T-helper 2 cell (primary cell): ENCODE measurements around the gene ADH1B.
"Not testable (repeated sequence)": the region's sequence is repeated elsewhere in the genome, so short reads cannot be mapped to it uniquely, and the experiment has no call there.

Source experiments
- DNase-seq, 5 experiments: peaks; one replicate each; pipeline versions ENCODE4 v3.0.0 to v3.0.0-alpha.2; 2012 to 2022

ADH1B gene

DNA sequence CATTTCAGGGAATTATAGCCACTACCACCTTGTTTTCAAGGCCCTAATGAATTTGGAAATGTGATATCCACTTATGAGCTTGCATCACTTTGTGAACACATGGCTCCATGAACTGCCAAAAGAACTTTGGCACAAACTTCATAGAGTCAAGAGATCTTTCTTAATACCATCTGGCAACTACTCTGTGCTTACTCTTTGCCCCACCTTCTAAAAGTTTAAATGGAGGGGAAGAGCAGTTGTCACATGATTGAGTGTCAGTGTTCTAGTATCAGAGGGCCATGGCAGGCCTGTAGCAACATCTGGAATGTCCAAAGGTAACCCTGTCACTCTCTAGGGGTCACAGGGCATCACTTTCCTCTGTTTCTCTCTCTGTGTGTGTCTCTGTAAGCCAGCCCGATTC is 2.6 kb upstream of the ADH1B start:
- DNase-seq: no peak

DNA sequence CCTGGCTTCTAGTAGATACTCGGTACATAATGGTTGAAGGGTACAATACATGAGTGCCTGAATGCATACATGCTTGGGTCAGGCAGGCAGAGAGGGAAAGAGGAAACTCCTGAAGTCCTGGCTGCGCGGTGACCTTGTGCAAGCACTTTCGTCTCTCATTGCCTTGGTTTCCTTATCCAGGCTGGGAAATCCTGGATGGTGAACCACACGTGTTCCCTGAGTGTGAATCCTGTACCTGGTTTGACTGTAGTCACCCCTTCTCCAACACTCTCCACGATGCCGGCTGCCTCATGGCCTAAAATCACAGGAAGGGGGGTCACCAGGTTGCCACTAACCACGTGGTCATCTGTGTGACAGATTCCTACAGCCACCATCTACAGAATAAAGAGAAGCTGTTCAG is 3.4 kb downstream of the ADH1B start:
- DNase-seq: not testable (repeated sequence)

DNA sequence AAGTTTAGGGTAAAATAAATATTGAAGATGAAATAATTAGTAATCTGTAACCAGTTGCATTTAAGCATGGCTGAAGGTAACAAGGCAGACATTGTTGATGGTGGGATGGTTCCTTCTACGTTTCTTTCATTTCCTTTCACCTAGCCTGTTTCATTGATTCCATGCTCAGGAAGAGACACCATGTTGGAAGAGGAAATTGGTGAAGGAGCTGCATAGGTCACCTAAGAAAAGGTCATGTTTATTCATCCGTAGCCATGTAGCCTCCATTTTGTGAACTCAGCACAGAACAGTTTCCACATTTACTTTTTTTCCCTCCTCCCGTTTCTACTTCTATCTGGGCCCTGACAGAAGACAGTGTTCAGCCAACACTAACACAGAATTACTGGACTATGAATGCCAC is 3.8 kb downstream of the ADH1B start:
- DNase-seq: no peak

DNA sequence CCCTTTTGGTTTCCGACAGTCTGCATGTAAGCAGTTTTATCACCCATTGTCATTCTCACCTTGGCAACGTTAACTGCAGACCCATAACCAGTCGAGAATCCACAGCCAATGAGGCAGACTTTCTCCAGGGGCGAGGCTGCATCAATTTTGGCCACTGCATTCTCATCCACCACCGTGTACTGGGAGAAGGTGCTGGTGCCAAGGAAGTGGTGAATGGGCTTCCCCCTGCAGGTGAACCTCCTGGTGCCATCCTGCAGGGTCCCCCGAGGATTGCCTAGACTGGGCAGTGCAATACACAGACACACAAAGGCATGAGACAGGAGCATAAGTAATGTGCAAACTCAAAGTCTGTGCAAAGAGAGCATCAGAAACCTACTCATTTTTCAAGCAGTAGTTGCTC is 5.4 kb downstream of the ADH1B start:
- no peak for DNase-seq

DNA sequence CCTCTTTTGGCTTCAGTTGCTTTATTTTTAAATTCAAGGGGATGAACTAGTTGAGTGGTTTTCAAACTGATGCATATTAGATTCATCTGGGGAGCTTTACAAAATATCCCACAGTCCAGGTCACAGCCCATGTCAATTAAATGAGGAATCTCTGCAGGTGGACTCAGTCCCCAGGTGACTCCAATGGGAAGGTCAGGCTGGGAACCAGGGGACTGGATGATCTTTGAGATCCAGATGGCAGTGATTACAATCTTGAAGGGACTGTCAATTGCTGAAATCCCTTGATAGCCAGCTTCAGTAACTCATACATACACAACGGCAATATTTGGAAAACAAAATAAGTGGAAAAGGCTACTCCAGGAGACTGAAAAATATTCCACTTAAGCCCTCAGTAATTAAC is 7.0 kb downstream of the ADH1B start:
- no peak for DNase-seq

DNA sequence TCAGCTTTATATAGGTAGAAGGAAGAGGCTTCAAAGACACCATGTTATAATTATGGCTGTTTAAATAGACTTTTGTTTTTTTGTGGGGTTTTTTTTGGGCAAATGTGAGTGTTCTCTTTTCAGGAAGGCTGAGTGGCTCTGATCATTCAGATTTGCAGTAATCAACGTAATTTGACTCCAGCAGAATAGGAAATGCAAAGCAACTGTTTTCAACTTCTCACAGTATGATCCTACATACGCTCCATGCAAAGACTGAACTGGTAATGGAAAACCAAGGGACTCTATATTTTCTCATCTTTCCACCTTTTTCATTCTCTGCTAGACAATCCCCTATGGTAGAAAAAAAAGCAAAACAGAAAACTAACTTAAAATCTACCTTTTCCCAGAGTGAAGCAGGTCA is 10.8 kb downstream of the ADH1B start:
- no peak for DNase-seq

DNA sequence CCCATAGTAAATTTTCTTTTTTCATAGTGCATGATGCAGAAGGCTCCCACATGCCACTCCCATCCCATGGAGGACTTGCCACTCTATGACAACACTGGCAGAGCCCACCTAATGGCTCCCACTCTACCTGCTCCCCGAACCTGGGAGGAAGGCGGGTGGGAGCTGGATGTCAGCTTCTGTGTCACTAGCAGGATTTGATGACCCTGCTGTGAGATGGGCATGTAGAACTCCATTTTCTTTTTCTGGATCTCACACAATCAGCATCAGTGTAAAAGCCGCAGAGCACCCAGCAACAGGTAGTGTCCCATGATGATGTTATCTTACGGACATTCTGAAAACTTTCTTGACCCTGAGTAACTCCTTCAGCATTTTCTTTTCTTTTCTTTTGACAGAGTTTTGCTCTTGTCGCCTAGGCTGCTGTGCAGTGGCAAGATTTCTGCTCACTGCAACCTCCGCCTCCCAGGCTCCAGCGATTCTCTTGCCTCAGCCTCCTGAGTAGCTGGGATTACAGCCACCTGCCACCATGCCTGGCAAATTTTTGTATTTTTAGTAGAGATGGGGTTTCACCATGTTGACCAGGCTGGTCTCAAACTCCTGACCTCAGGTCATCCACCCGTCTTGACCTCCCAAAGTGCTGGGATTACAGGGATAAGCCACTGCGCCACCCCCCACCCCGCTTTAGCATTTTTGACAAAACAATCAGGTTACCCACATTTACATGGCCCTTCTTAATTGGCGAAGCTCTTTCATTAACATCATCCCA is 15.4 kb downstream of the ADH1B start:
- no peak for DNase-seq

DNA sequence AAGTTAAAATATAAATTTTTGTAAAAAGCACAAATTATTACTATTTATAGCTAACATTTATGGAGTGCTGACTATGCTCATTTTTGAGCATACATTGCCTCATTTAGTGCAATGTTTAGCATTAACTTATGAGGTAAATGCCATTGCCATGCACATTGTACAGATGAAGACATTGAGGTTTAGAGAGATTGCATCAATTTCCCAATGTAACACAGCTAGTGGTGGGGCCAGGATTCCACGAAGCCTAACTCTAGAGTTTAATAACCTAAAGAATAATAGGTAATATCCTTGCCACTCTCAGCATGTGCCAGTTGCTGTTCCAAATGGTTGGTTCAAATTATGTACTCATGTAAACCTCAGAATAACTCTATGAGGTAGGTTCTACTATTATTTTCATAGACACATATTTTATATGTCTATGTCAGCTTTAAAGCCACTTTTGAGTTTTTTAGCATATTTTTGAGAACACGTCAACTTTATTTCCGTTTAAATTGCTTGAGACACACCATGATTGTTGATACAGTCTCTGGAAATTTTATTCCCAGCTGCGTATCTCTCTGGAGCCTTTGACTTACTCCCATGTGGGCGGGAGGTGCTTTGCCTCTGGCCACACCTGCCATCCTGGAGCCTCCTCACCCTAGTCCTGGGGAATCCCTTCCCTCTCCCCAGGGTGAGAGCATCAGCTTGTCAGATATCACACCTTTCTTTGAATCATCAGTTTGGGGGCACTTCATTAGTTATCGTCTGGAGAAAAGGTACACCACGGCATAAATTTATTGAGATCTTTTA is 19.6 kb downstream of the ADH1B start:
- no peak for DNase-seq

DNA sequence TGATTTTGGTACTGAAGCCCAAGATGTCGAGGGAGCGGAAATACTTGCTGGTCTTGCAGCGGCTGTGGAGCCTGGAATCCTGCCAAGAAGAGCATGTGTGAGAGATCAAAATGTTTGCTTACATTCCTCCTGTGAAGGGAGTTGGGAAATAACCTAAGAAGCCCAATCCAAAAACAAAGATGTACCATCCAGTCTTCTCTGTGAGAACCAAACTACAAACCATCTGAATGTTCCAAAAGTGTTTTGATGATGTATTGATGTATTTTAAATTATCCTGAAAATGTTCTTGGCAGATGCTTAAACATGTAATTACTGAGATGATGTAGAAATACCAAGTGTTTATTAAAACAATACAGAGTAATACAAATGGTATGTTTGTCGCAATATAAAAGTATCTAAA is 20.3 kb downstream of the ADH1B start:
- no peak for DNase-seq

DNA sequence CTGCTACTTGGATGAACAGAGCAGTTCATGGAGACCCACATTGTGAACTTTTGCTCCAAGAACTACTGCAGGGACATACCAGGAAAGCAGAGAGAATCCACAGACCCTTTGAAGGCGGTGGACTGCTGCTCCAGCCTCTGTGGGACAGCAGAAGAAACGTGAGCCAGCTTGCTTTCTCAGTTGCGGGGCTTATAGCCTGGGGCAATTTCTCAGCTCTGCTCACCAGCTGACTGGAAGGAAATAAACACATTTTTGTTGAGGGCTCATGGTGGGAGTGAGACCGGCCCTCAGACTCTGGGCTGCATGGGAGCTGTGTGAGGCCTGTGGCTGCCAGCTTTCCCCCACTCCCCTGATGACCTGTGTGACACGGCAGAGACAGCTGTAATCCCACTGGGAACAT is 27.8 kb downstream of the ADH1B start:
- DNase-seq: no peak

DNA sequence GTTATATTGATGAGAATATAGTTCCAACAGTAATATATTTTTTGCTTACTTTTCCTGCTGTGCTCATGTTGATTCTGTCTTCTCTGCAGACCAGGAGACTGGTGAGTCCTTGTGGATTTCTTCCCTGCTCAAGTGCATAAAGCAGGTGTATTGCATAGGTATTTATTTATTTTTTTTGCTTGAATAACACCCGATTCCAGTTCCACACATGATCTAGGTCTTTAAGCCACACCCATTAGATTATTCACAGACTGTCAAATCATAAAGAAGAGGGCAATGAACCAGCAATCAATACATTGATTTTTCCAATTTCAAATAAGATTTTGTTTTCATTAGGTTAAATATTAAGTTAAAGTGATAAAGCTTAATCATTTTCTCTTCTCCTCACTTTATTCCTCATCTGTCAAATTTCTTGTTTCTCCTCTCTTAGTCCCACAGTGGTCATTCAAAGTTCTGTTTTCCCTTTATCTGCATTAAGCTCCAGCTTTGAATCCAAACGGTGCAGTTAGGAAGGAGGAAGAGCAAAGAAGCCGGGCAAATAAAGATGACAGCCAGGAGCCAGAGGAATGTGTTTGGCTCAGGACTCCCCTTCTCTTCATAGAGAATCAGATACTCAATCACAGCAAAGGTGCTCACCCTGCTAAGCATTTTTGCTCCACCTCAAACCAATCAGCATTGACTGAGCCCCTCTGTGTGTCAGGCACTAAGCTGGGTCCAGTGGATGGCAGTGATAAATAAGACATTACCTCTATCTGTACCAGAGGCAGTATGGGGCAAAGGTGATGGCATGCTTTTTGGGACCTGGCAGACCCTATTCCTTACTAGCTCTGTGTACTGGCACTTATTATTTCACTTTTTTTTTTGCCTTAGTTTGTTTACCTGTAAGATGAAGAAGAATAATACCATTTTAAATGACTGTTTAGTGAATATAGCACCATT is 30.1 kb downstream of the ADH1B start, which contains the start of gene ADH1A:
Gene ADH1A (minus strand): TSS at position 138 of the 939 bp plus-strand sequence. CDS start 71 bp downstream, at position 67.
- DNase-seq: no peak

DNA sequence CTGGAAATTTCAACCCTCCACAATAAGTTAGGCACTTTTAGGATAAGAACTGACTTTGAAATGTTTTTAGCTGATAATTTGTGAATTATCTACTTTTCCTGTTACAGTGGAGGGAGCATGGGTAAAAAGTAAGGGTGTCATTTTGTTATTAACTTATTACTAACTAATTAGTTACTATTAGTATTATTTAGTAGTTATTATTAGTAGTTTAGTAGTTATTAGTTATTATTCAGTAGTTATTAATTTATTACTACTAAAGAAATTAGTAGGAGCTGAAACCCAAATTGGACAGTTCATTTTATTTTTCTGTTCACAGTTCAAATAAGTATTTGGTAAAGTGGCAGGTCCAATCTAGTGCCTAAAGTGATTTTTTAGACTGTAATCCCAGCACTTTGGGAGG is 35.8 kb downstream of the ADH1B start:
- DNase-seq: no peak

DNA sequence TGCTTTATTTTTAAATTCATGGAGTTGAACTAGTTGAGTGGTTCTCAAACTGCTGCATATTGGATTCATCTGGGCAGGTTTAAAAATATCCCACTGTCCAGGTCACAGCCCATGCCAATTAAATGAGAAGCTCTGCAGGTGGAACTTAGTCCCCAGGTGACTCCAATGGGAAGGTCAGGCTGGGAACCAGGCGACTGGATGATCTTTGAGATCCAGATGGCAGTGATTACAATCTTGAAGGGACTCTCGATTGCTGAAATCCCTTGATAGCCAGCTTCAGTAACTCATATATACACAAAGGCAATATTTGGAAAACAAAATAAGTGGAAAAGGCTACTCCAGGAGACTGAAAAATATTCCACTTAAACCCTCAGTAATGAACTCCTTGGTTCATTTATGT is 38.5 kb downstream of the ADH1B start:
- no peak for DNase-seq

DNA sequence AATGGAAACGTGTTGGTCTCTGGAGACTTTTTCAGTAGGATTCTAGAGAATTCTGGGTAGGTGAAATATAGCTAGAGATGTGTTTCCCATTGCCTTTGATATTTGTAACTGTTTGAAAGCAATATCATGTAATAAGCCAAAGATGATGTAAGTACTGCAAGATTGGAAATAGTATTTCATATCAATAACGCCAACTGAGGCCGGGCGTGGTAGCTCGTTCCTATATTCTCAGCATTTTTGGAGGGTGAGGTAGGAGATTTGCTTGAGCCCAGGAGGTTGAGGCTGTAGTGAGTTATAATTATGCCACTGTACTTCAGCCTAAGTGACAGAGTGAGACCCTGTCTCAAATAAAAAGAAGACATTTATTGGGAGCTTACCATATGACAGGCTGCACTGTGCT is 39.9 kb downstream of the ADH1B start:
- DNase-seq: no peak

DNA sequence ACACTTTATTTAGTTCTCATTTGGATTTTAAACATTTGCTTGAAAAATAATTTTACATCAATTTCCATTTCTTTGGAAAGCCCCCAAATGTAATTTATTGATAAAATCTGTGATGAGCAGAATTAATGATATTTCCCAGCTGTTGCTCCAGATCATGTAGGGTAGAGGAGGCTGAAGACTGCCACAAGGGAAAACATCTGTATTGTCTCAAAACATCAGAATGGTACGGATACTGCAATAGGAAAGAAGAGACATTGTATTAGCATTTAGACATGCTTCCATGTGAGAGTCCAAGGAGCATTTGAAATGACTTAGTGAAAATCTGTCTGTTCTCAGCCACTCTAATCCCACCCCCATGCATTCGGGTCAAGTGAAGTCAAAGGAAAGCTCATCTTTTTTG is 44.8 kb downstream of the ADH1B start:
- no peak for DNase-seq

DNA sequence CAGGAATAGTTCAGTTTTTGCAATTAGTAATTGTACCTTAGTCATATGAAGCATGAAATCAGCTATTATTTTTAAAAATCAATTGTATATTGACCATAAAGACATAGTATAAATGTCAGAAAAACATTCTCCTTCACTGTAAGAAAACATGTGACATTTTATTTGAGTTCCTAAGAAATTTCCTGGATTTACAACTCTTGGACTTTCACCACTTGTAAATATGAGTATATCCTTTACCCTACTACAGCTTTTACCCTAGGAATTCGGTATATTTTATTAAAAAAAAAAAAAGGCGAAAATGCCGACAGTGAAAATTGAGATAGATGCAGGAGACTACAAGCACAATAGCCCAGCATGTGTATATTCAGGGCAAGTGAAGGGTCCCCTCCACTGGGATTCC is 45.3 kb downstream of the ADH1B start:
- DNase-seq: no peak

DNA sequence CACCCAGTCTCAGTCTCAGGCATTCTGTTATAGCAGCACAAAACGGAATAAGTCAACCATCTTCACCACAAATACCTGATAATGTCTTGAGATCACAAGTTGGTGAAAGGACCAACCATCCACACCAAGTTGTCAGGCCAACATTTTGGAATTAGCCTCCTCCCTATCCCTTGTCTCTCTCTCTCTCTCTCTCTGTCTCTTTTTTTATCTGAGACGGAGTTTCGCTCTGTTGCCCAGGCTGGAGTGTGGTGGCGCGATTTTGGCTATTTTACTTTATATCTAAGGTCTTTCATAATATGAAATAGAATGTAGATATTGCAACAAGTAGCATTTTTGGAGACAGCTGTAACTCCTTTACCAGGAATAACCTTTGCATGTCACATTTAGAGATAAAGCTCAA is 46.2 kb downstream of the ADH1B start:
- DNase-seq: no peak

DNA sequence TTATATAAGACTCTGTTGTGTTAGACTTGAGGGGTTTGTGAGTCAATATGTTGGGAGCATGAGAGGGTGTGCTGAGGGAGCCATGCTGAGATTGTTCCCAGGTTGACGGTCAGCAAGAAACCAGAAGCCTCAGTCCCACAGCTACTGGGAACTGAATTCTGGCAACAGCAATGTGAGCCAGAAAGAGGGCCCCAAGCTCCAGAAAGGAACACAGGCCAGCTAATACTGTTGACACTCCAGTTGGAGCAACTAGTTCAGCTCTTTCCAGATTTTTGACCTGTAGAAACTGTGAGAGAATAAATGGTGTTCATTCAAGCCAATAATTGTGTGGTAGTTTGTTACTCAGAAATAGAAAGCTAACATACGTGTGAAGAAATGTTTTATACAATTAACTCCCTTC is 47.5 kb downstream of the ADH1B start:
- DNase-seq: no peak

DNA sequence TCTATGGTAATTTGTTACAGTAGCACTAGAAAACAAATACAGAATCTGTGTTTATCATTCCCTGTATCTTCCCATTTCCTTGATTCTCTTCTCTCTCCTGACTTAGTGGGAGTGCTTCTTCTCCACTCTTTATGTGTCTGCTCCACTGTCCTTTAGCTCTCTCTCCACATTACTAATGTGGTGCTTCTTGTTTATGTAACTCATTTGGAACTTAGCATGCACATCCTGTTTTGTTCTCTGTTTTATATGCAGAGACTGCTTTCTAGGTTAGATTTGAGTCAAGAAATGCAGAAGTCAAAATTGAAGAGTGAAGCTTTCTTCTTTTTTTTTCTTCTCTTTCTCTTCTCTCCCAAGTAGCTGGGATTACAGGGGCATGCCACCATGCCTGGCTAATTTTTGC is 56.3 kb downstream of the ADH1B start:
- peak in 1 of 5 experiments; percentile 19 for DNase-seq
